IMR-90 (cell line): ENCODE results near the gene OR10A3. TPM values are rescaled to one million over a fixed set of nuclear protein-coding genes. Genes with fewer than 3 reads are reported as not detected.

Source experiments
- ATAC-seq: fragments of 200-7000 bp; cut with Tn5 transposase; 2 replicates; pipeline ENCODE4 v1.9.1; 2020; ENCODE audit warnings: low read depth, mild to moderate bottlenecking, moderate library complexity
- BruUV-seq: library from RNA; stranded (reverse); fragments of 400-500 nt; replicated peaks from 2 replicates; lab custom pipeline; 2021; lab: Mats Ljungman, UMichigan
- CTCF ChIA-PET: fragments of 300-600 bp; formaldehyde crosslinking; extraction: SDS; loops from one replicate; lab custom pipeline; 2021; ENCODE audit warnings: antibody characterized with exemption; lab: Yijun Ruan, JAX
- POLR2A ChIA-PET: fragments of 300-600 bp; sonication (Branson Sonifier 250); formaldehyde crosslinking; loops from one replicate; lab custom pipeline; 2022; ENCODE audit warnings: antibody characterized with exemption; ENCODE audit not compliant: unreplicated experiment; lab: Charles Lee
- DNase-seq: peaks from one replicate; pipeline ENCODE4 v3.0.0; 2013
- H2AFZ ChIP-seq: replicated peaks from 2 replicates; pipeline ENCODE3; 2013; ENCODE audit warnings: low read length, mild to moderate bottlenecking; ENCODE audit not compliant: poor library complexity
- H2AK5ac ChIP-seq: 2 replicates; pipeline ENCODE4 v1.6.1; 2013; ENCODE audit warnings: low read depth, low read length, inconsistent platforms
- H2AK9ac ChIP-seq: replicated peaks from 2 replicates; pipeline ENCODE3; 2013; ENCODE audit warnings: mild to moderate bottlenecking, low read depth, low read length, moderate library complexity; ENCODE audit not compliant: poor library complexity
- H2BK120ac ChIP-seq: 2 replicates; pipeline ENCODE4 v1.6.1; 2013; ENCODE audit warnings: low read depth, low read length, inconsistent platforms
- H2BK15ac ChIP-seq: 3 replicates; pipeline ENCODE4 v1.6.1; 2013; ENCODE audit warnings: low read depth, low read length, inconsistent platforms
- H2BK20ac ChIP-seq: 2 replicates; pipeline ENCODE4 v1.6.1; 2013; ENCODE audit warnings: low read depth, mild to moderate bottlenecking, inconsistent platforms, low read length, moderate library complexity
- H2BK5ac ChIP-seq: 2 replicates; pipeline ENCODE4 v1.6.1; 2013; ENCODE audit warnings: mild to moderate bottlenecking, low read depth, low read length, inconsistent platforms; ENCODE audit not compliant: poor library complexity, severe bottlenecking
- H3K14ac ChIP-seq: replicated peaks from 2 replicates; pipeline ENCODE4 v1.6.1; 2013; ENCODE audit warnings: low read depth, low read length, inconsistent platforms
- H3K18ac ChIP-seq: 2 replicates; pipeline ENCODE4 v1.6.1; 2013; ENCODE audit warnings: low read depth, low read length, control low read depth
- H3K23ac ChIP-seq: 2 replicates; pipeline ENCODE4 v1.6.1; 2013; ENCODE audit warnings: low read depth, low read length, inconsistent platforms
- H3K27ac ChIP-seq: 2 replicates; pipeline ENCODE4 v1.5.1; 2013; ENCODE audit warnings: mild to moderate bottlenecking, control low read depth, low read length; ENCODE audit not compliant: insufficient read depth
- H3K27me3 ChIP-seq: 2 replicates; pipeline ENCODE4 v1.6.1; 2013; ENCODE audit warnings: low read length; ENCODE audit not compliant: control insufficient read depth, insufficient read depth
- H3K36me3 ChIP-seq: 2 replicates; pipeline ENCODE4 v1.6.1; 2013; ENCODE audit warnings: low read length, mixed read lengths; ENCODE audit not compliant: control insufficient read depth, insufficient read depth
- H3K4ac ChIP-seq: 2 replicates; pipeline ENCODE4 v1.6.1; 2013; ENCODE audit warnings: low read depth, low read length, inconsistent platforms
- H3K4me1 ChIP-seq: 2 replicates; pipeline ENCODE4 v1.6.1; 2013; ENCODE audit warnings: low read length, mixed read lengths; ENCODE audit not compliant: control insufficient read depth, insufficient read depth
- H3K4me2 ChIP-seq: 2 replicates; pipeline ENCODE4 v1.6.1; 2013; ENCODE audit warnings: low read depth, mild to moderate bottlenecking, control low read depth, low read length, moderate library complexity
- H3K4me3 ChIP-seq: 2 replicates; pipeline ENCODE4 v1.5.1; 2013; ENCODE audit warnings: low read depth, mild to moderate bottlenecking, control low read depth, low read length, moderate library complexity; ENCODE audit not compliant: insufficient read depth
- H3K56ac ChIP-seq: 2 replicates; pipeline ENCODE4 v1.6.1; 2013; ENCODE audit warnings: low read length, inconsistent platforms; ENCODE audit not compliant: insufficient read depth; ENCODE audit errors: extremely low read depth
- H3K79me1 ChIP-seq, 2 experiments: 2 replicates each; pipeline ENCODE4 v1.6.1; 2013; ENCODE audit warnings: low read length in 2 of 2, inconsistent platforms in 1 of 2, low read depth in 1 of 2
- H3K9ac ChIP-seq: 2 replicates; pipeline ENCODE4 v1.6.1; 2013; ENCODE audit warnings: low read depth, low read length, control low read depth
- H3K9me1 ChIP-seq: 2 replicates; pipeline ENCODE4 v1.6.1; 2013; ENCODE audit warnings: low read length, inconsistent platforms; ENCODE audit not compliant: insufficient read depth
- H3K9me3 ChIP-seq: 2 replicates; pipeline ENCODE4 v1.6.1; 2013; ENCODE audit warnings: low read length; ENCODE audit not compliant: control insufficient read depth, insufficient read depth
- H4K20me1 ChIP-seq: 2 replicates; pipeline ENCODE4 v1.6.1; 2013; ENCODE audit warnings: low read length, inconsistent platforms; ENCODE audit not compliant: insufficient read depth
- H4K5ac ChIP-seq: 2 replicates; pipeline ENCODE4 v1.6.1; 2013; ENCODE audit warnings: mild to moderate bottlenecking, low read depth, low read length, control low read depth
- H4K8ac ChIP-seq, 2 experiments: 2 replicates each; pipeline ENCODE4 v1.6.1; 2013; ENCODE audit warnings: low read depth in 2 of 2, low read length in 2 of 2, control low read depth in 1 of 2, inconsistent platforms in 1 of 2
- H4K91ac ChIP-seq: 2 replicates; pipeline ENCODE4 v1.6.1; 2013; ENCODE audit warnings: low read depth, low read length, inconsistent platforms; ENCODE audit not compliant: insufficient read depth
- CEBPB ChIP-seq: IDR thresholded peaks from 2 replicates; pipeline ENCODE4 v1.6.1; 2012; ENCODE audit warnings: low read depth, low read length, improper control_type of control experiment
- CHD1 ChIP-seq: IDR thresholded peaks from 2 replicates; pipeline ENCODE4 v1.6.1; 2012; ENCODE audit warnings: low read depth, low read length, improper control_type of control experiment
- POLR2A ChIP-seq: IDR thresholded peaks from 2 replicates; pipeline ENCODE4 v1.6.1; 2012; ENCODE audit warnings: mild to moderate bottlenecking, low read depth, low read length
- RCOR1 ChIP-seq: IDR thresholded peaks from 2 replicates; pipeline ENCODE4 v1.6.1; 2012; ENCODE audit warnings: mild to moderate bottlenecking, low read length, improper control_type of control experiment; ENCODE audit not compliant: insufficient replicate concordance
- RFX5 ChIP-seq: IDR thresholded peaks from 2 replicates; pipeline ENCODE4 v1.8.0; 2012; ENCODE audit warnings: low read depth, mild to moderate bottlenecking, low read length, moderate library complexity
- WGBS, 2 experiments: methylation state at CpG; one replicate each; pipeline versions ENCODE4 v1.1.5 to v1.1.7; 2013; ENCODE audit warnings: missing lambda C conversion rate in 2 of 2; ENCODE audit not compliant: insufficient read length in 1 of 2; ENCODE audit errors: extremely low coverage in 2 of 2; 5-methylcytosine and 5-hydroxymethylcytosine counted together
- dilution Hi-C: fragments of 300-500 bp; cut with HindIII; formaldehyde crosslinking; loops from one replicate; pipeline ENCODE4 v1.14.3; 2018; ENCODE audit warnings: low sequenced_read_pairs; ENCODE audit not compliant: unreplicated experiment
- in situ Hi-C: fragments of 300-500 bp; cut with MboI; formaldehyde crosslinking; loops from 3 replicates; pipeline ENCODE4 v1.14.3; 2019; ENCODE audit warnings: low sequenced_read_pairs, inconsistent platforms, mixed read lengths
- intact Hi-C: fragments of 100-400 bp; cut with micrococcal nuclease; formaldehyde crosslinking; loops from 2 replicates; pipeline ENCODE4 v1.10.0; 2022
- polyA plus RNA-seq, 3 experiments: library from polyadenylated mRNA; depleted of rRNA; stranded (reverse); fragments of >200 nt; gene quantifications; 2 replicates each; pipeline ENCODE4 v1.2.3, GENCODE V29; 2012; ENCODE audit warnings: low replicate concordance in 1 of 3
- total RNA-seq: library from RNA; depleted of rRNA; stranded (reverse); fragments of >200 nt; gene quantifications from 2 replicates; pipeline ENCODE4 v1.2.3, GENCODE V29; 2012
- TF ChIP-seq, protein P1 (sequence below): fragments of 150-350 bp; IDR thresholded peaks from 2 replicates; pipeline ENCODE4 v1.6.1; 2017; ENCODE audit warnings: mild to moderate bottlenecking, antibody characterized with exemption, low read length, low read depth

Gene OR10A3
- total and polyA plus RNA-seq, 2 of the 4 experiments (the other 2 are of a cell fraction): 0.03 TPM; not detected in 1

DNA sequence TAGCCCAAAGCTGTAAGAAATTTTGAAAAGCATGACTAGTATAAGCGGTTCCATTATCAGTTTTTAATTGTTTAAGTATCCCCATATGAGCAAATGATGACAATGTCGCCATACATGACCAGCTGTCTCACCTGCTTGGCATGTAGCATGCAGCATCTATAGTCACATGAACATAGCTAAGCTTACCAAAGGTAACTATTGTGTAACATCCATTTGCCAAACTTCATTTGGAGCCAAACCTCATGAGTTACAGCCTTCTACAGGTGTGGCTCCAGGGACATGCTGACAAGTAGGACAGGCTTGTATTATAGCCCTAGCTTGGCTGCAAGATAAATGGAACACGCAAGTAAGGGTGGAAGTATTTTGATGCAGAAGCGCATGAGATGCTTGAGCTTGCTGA is 40.8 kb downstream of the OR10A3 start:
- no peak overlapping the region for H3K14ac ChIP-seq
- no peak overlapping the region for H3K18ac ChIP-seq
- DNase-seq (no peak), ATAC-seq (no peak)
- no peak overlapping the region for H3K9ac ChIP-seq
- H3K4me3 ChIP-seq: no peak overlapping the region
- peaks cover 2% of the 10 kb centered on the region; the same call in 1 of the 2 replicates for H3K4me1 ChIP-seq
- ChIA-PET CTCF (no interaction called here), POLR2A (no interaction called here)
- H3K4ac ChIP-seq: no peak overlapping the region
- H2AK9ac ChIP-seq: no peak overlapping the region
- no peak overlapping the region for H2BK20ac ChIP-seq
- no peaks in the 10 kb centered on the region for H3K36me3 ChIP-seq
- no peaks in the 10 kb centered on the region for H3K9me3 ChIP-seq
- in situ Hi-C loops: no loop called here
- H4K8ac ChIP-seq: no peak overlapping the region
- H4K5ac ChIP-seq: no peak overlapping the region
- no peak overlapping the region for H3K27ac ChIP-seq
- no peak overlapping the region for H2AK5ac ChIP-seq
- H4K20me1 ChIP-seq: no peaks in the 10 kb centered on the region
- no peak overlapping the region for H3K4me2 ChIP-seq
- no peaks in the 10 kb centered on the region for H3K27me3 ChIP-seq
- H2BK5ac ChIP-seq: no peak overlapping the region
- no peak overlapping the region for H4K91ac ChIP-seq
- H2BK15ac ChIP-seq: no peak overlapping the region
- H3K9me1 ChIP-seq: peaks cover 3% of the 10 kb centered on the region; the same call in 1 of the 2 replicates
- no peak overlapping the region for H2AFZ ChIP-seq
- intact Hi-C loops: no loop called here
- no peak overlapping the region for H2BK120ac ChIP-seq
- dilution Hi-C loops: no loop called here
- H3K56ac ChIP-seq: no peak overlapping the region
- no peak overlapping the region for H3K23ac ChIP-seq
- TF ChIP-seq POLR2A (no peak), RFX5 (no peak), RCOR1 (no peak), CEBPB (peak; percentile 53), CHD1 (no peak)
- TF ChIP-seq, protein P1, sequence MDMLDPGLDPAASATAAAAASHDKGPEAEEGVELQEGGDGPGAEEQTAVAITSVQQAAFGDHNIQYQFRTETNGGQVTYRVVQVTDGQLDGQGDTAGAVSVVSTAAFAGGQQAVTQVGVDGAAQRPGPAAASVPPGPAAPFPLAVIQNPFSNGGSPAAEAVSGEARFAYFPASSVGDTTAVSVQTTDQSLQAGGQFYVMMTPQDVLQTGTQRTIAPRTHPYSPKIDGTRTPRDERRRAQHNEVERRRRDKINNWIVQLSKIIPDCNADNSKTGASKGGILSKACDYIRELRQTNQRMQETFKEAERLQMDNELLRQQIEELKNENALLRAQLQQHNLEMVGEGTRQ: no peak
- H3K79me1 ChIP-seq: peaks cover 0 to 3% of the 10 kb centered on the region in 2 experiments; a peak in 1 of 4 replicates
- BruUV-seq: no TSS peak
- no CpG with 5 or more reads among the region's 4 CpGs for WGBS, 2 experiments
